Measurements from ENCODE around the gene TMEM201. TPM values are rescaled to one million over a fixed set of nuclear protein-coding genes. Genes with fewer than 3 reads are reported as not detected.

The TMEM201 gene
- total and polyA plus RNA-seq, 11 donors, result 13.1 to 24.8 (median 18.5) TPM

GRCh38 chr1:9553736-9554144, 35.0 kb upstream of the TMEM201 start:
- Histone ChIP-seq H3K27ac (no peak overlapping the region), H3K36me3 (peaks cover 0 to 43% (median 22%) of the 10 kb centered on the region in 9 donors), H3K4me1 (peaks cover 0 to 37% (median 9%) of the 10 kb centered on the region in 12 donors), H3K9me3 (no peaks in the 10 kb centered on the region), H3K27me3 (no peaks in the 10 kb centered on the region), H3K4me3 (no peak overlapping the region)
- WGBS, 4 donors, result 91 to 95% (median 92%) methylated on average over 4 of the region's 4 CpGs
- TF ChIP-seq POLR2A (IDR thresholded peaks at IDR 0.05) (no peak), CTCF (IDR thresholded peaks at IDR 0.05) (no peak)
- no peak for DNase-seq
- intact Hi-C loops (cut with DNase I), result no loop called here
- ATAC-seq, result no peak

- 68 to 87% (median 77%) methylated on average over 4 of the region's 4 CpGs for WGBS, 4 donors
- Histone ChIP-seq H3K27ac (peak overlapping the region; percentile 69 to 94 (median 82)), H3K4me1 (peaks cover 0 to 45% (median 21%) of the 10 kb centered on the region in 12 donors), H3K9me3 (no peaks in the 10 kb centered on the region), H3K36me3 (peaks cover 0 to 44% (median 22%) of the 10 kb centered on the region in 9 donors), H3K27me3 (no peaks in the 10 kb centered on the region), H3K4me3 (peak overlapping the region in 4 of 12 donors; percentile 11 to 42 (median 24))
- DNase-seq (no peak), ATAC-seq (peak in 3 of 4 donors; percentile 27 to 44 (median 40))
- intact Hi-C loops (cut with DNase I), result loop anchor here in 2 of 10 donors (1.0 kb wide), 1 partner anchor 32 kb away; the partner anchor contains the start of gene TMEM201 (in 2 of the 2)
- TF ChIP-seq CTCF (IDR thresholded peaks at IDR 0.05) (no peak), POLR2A (IDR thresholded peaks at IDR 0.05) (no peak)
These were observed 32.8 kb upstream of the TMEM201 start for GRCh38 chr1:9555942-9556341.

- TF ChIP-seq POLR2A (IDR thresholded peaks at IDR 0.05), result no peak
- no peak for TF ChIP-seq CTCF (IDR thresholded peaks at IDR 0.05)
- Histone ChIP-seq H3K4me1 (peaks cover 3 to 50% (median 32%) of the 10 kb centered on the region in 12 donors), H3K4me3 (no peak overlapping the region), H3K27me3 (no peaks in the 10 kb centered on the region), H3K36me3 (peaks cover 0 to 44% (median 22%) of the 10 kb centered on the region in 9 donors), H3K9me3 (no peaks in the 10 kb centered on the region), H3K27ac (peak overlapping the region in 3 of 12 donors; percentile 55 to 76 (median 66))
- intact Hi-C loops (cut with DNase I), result no loop called here
- ATAC-seq (no peak), DNase-seq (no peak)
- WGBS, 4 donors, result 89 to 95% (median 92%) methylated on average over 5 of the region's 5 CpGs
These were observed 31.1 kb upstream of the TMEM201 start for GRCh38 chr1:9557624-9558023.

GRCh38 chr1:9558271-9558945, 30.3 kb upstream of the TMEM201 start:
- ATAC-seq, result peak in 3 of 4 donors; percentile 13 to 30 (median 26)
- intact Hi-C loops (cut with DNase I), result no loop called here
- Histone ChIP-seq H3K27me3 (no peaks in the 10 kb centered on the region), H3K4me1 (peaks cover 3 to 50% (median 32%) of the 10 kb centered on the region in 12 donors), H3K36me3 (peaks cover 0 to 44% (median 22%) of the 10 kb centered on the region in 9 donors), H3K4me3 (no peak overlapping the region), H3K27ac (peak overlapping the region in 8 of 12 donors; percentile 10 to 76 (median 59)), H3K9me3 (no peaks in the 10 kb centered on the region)
- 54 to 63% (median 61%) methylated on average over 6 of the region's 6 CpGs for WGBS, 4 donors
- TF ChIP-seq CTCF (IDR thresholded peaks at IDR 0.05), result no peak
- TF ChIP-seq POLR2A (IDR thresholded peaks at IDR 0.05), result no peak
- DNase-seq, result peak in 1 of 5 donors; percentile 39

Measured in heart left ventricle (tissue), 16 donors.